Measurements from ENCODE around the gene UNC79. TPM values are rescaled to one million over a fixed set of nuclear protein-coding genes. Genes with fewer than 3 reads are reported as not detected.

Gene UNC79
- total and polyA plus RNA-seq, 11 donors: 0.04 to 0.58 (median 0.42) TPM

- Histone ChIP-seq H3K4me3 (no peak overlapping the region), H3K9me3 (no peaks in the 10 kb centered on the region), H3K27ac (no peak overlapping the region), H3K27me3 (peaks cover 0 to 7% (median 0%) of the 10 kb centered on the region in 9 donors), H3K4me1 (no peaks in the 10 kb centered on the region), H3K36me3 (no peaks in the 10 kb centered on the region)
- ATAC-seq: no peak
- TF ChIP-seq POLR2A (IDR thresholded peaks at IDR 0.05) (no peak), CTCF (IDR thresholded peaks at IDR 0.05) (no peak)
- DNase-seq: no peak
- intact Hi-C loops (cut with DNase I): loop anchor here in 1 of 10 donors (10.0 kb wide), 1 partner anchor 305 kb away; no protein-coding TSS in a partner anchor
These were observed 118.9 kb downstream of the UNC79 start for GRCh38 chr14:93549595-93549994.

- TF ChIP-seq CTCF (IDR thresholded peaks at IDR 0.05) (no peak), POLR2A (IDR thresholded peaks at IDR 0.05) (no peak)
- no peak overlapping the region for H3K4me3 ChIP-seq
- H3K4me1 ChIP-seq: peaks cover 0 to 2% (median 0%) of the 10 kb centered on the region in 12 donors
- H3K9me3 ChIP-seq: no peaks in the 10 kb centered on the region
- WGBS, 4 donors: 66 to 80% (median 77%) methylated on average over 9 of the region's 9 CpGs
- H3K36me3 ChIP-seq: no peaks in the 10 kb centered on the region
- ATAC-seq (no peak), DNase-seq (no peak)
- intact Hi-C loops (cut with DNase I): no loop called here
- H3K27me3 ChIP-seq: no peaks in the 10 kb centered on the region
- H3K27ac ChIP-seq: no peak overlapping the region
These were observed 134.2 kb downstream of the UNC79 start for GRCh38 chr14:93564918-93565317.

- Histone ChIP-seq H3K4me3 (no peak overlapping the region), H3K4me1 (peaks cover 0 to 2% (median 0%) of the 10 kb centered on the region in 12 donors), H3K36me3 (no peaks in the 10 kb centered on the region), H3K27ac (no peak overlapping the region), H3K27me3 (peaks cover 0 to 4% (median 0%) of the 10 kb centered on the region in 9 donors), H3K9me3 (no peaks in the 10 kb centered on the region)
- intact Hi-C loops (cut with DNase I): no loop called here
- DNase-seq: peak in 1 of 5 donors; percentile 27
- TF ChIP-seq CTCF (IDR thresholded peaks at IDR 0.05) (no peak), POLR2A (IDR thresholded peaks at IDR 0.05) (no peak)
- peak in 3 of 4 donors; percentile 18 to 63 (median 39) for ATAC-seq
- 74 to 77% (median 76%) methylated on average over 10 of the region's 10 CpGs for WGBS, 4 donors
These were observed 135.4 kb downstream of the UNC79 start for GRCh38 chr14:93566065-93566693.

- 77 to 79% (median 79%) methylated on average over 5 of the region's 5 CpGs for WGBS, 4 donors
- Histone ChIP-seq H3K9me3 (no peaks in the 10 kb centered on the region), H3K27me3 (peaks cover 0 to 4% (median 0%) of the 10 kb centered on the region in 9 donors), H3K36me3 (no peaks in the 10 kb centered on the region), H3K4me1 (peaks cover 0 to under 1% (median 0%) of the 10 kb centered on the region in 12 donors), H3K4me3 (no peak overlapping the region), H3K27ac (no peak overlapping the region)
- no peak for DNase-seq
- no peak for ATAC-seq
- intact Hi-C loops (cut with DNase I): no loop called here
- TF ChIP-seq POLR2A (IDR thresholded peaks at IDR 0.05): no peak
- no peak for TF ChIP-seq CTCF (IDR thresholded peaks at IDR 0.05)
These were observed 140.5 kb downstream of the UNC79 start for GRCh38 chr14:93571275-93571674.

Data from heart left ventricle (tissue), 16 donors.